ENCODE results near the gene EID3. TPM values are rescaled to one million over a fixed set of nuclear protein-coding genes. Genes with fewer than 3 reads are reported as not detected.
A peak's percentile ranks its signal among the peaks of the same experiment; 100 is the strongest.

The EID3 gene
- total RNA-seq, 1 experiment from 2014 or later, result 3.2 TPM

DNA sequence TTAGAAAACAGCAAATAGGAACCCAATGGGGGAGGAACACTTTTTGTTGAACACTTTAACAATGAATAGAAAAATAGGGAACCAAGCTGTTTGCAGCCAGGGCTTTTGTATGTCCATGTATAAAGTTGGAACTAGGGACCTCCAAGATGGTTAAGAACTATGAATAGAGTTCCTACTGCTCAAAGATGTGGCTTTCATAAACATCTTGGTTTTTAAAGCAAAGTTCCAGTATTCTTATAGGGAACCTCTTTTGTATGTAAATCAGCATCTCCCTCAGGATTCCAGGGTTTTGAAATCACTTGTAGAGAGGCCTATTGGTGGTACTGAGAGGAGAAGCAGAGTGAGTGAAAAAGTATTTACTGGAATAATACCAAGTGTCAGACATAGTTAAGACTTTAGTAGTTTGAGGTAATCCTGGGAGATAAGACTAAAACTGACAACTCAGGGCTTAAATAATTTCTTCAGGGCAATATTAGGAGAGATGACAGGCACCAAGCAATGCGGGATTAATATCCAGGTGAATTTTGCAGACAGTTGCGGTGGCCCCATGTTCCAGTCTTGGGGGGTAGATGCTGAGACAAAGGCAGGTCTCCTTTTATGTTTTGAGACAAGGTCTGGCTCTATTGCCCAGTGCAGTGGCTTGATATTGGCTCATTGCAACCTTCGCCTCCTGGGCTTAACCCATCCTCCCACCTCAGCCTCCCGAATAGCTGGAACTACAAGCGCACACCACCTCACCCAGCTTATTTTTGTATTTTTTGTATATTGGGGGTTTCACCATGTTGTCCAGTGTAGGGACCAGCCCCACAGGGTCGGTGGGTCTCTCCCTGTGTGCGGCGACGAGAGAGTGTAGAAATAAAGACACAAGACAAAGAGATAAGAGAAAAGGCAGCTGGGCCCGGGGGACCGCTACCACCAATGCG lies 10.4 kb upstream of the EID3 start:
- CTCF ChIA-PET, result interaction anchor here (1.1 to 1.6 kb wide), 4 partner anchors 10 to 91 kb away, joined by 3 to 11 read pairs (median 4); partner anchors contain the start of genes EID3 and TXNRD1
- no peak overlapping the region; the same call in 1 of the 2 replicates for H3K4me3 Mint-ChIP-seq
- DNase-seq (ENCODE audit: low spot score) (no peak), ATAC-seq (no peak)
- no peaks in the 10 kb centered on the region for H3K27me3 Mint-ChIP-seq (ENCODE audit: low read depth)
- peaks cover 45% of the 10 kb centered on the region for H3K36me3 Mint-ChIP-seq
- POLR2A ChIA-PET, result interaction anchor here (0.6 kb wide), 1 partner anchor 13 kb away, joined by 9 read pairs; no protein-coding TSS in a partner anchor
- TF ChIP-seq SMAD3 (CRISPR knock-in tag; IDR thresholded peaks at IDR 0.05; ENCODE audit: borderline replicate concordance) (no peak), EMX1 (CRISPR knock-in tag; IDR thresholded peaks at IDR 0.05) (no peak), FOXP1 (CRISPR knock-in tag; IDR thresholded peaks at IDR 0.05; ENCODE audit: borderline replicate concordance) (no peak), OVOL2 (CRISPR knock-in tag; IDR thresholded peaks at IDR 0.05; ENCODE audit: borderline replicate concordance) (no peak), PRRX2 (CRISPR knock-in tag; IDR thresholded peaks at IDR 0.05) (no peak), GRHL2 (CRISPR knock-in tag; IDR thresholded peaks at IDR 0.05; ENCODE audit: insufficient replicate concordance, severe bottlenecking) (no peak), ZNF416 (CRISPR knock-in tag; IDR thresholded peaks at IDR 0.05) (no peak)
- TF ChIP-seq, protein P1, sequence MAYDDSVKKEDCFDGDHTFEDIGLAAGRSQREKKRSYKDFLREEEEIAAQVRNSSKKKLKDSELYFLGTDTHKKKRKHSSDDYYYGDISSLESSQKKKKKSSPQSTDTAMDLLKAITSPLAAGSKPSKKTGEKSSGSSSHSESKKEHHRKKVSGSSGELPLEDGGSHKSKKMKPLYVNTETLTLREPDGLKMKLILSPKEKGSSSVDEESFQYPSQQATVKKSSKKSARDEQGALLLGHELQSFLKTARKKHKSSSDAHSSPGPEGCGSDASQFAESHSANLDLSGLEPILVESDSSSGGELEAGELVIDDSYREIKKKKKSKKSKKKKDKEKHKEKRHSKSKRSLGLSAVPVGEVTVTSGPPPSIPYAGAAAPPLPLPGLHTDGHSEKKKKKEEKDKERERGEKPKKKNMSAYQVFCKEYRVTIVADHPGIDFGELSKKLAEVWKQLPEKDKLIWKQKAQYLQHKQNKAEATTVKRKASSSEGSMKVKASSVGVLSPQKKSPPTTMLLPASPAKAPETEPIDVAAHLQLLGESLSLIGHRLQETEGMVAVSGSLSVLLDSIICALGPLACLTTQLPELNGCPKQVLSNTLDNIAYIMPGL (CRISPR knock-in tag; IDR thresholded peaks at IDR 0.05), result no peak
- TF ChIP-seq, protein P2, sequence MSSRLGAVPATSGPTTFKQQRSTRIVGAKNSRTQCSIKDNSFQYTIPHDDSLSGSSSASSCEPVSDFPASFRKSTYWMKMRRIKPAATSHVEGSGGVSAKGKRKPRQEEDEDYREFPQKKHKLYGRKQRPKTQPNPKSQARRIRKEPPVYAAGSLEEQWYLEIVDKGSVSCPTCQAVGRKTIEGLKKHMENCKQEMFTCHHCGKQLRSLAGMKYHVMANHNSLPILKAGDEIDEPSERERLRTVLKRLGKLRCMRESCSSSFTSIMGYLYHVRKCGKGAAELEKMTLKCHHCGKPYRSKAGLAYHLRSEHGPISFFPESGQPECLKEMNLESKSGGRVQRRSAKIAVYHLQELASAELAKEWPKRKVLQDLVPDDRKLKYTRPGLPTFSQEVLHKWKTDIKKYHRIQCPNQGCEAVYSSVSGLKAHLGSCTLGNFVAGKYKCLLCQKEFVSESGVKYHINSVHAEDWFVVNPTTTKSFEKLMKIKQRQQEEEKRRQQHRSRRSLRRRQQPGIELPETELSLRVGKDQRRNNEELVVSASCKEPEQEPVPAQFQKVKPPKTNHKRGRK (CRISPR knock-in tag; IDR thresholded peaks at IDR 0.05; ENCODE audit: borderline replicate concordance), result no peak
- TF ChIP-seq, protein P3, sequence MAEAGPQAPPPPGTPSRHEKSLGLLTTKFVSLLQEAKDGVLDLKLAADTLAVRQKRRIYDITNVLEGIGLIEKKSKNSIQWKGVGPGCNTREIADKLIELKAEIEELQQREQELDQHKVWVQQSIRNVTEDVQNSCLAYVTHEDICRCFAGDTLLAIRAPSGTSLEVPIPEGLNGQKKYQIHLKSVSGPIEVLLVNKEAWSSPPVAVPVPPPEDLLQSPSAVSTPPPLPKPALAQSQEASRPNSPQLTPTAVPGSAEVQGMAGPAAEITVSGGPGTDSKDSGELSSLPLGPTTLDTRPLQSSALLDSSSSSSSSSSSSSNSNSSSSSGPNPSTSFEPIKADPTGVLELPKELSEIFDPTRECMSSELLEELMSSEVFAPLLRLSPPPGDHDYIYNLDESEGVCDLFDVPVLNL (CRISPR knock-in tag; IDR thresholded peaks at IDR 0.05; ENCODE audit: borderline replicate concordance, low read depth), result no peak
- TF ChIP-seq, protein P4, sequence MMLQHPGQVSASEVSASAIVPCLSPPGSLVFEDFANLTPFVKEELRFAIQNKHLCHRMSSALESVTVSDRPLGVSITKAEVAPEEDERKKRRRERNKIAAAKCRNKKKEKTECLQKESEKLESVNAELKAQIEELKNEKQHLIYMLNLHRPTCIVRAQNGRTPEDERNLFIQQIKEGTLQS (CRISPR knock-in tag; conservative IDR thresholded peaks at IDR 0.05), result no peak
- TF ChIP-seq, protein P5, sequence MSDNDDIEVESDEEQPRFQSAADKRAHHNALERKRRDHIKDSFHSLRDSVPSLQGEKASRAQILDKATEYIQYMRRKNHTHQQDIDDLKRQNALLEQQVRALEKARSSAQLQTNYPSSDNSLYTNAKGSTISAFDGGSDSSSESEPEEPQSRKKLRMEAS (CRISPR knock-in tag; IDR thresholded peaks at IDR 0.05), result no peak
- TF ChIP-seq, protein P6, sequence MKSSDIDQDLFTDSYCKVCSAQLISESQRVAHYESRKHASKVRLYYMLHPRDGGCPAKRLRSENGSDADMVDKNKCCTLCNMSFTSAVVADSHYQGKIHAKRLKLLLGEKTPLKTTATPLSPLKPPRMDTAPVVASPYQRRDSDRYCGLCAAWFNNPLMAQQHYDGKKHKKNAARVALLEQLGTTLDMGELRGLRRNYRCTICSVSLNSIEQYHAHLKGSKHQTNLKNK (CRISPR knock-in tag; IDR thresholded peaks at IDR 0.05), result no peak
- TF ChIP-seq, protein P7, sequence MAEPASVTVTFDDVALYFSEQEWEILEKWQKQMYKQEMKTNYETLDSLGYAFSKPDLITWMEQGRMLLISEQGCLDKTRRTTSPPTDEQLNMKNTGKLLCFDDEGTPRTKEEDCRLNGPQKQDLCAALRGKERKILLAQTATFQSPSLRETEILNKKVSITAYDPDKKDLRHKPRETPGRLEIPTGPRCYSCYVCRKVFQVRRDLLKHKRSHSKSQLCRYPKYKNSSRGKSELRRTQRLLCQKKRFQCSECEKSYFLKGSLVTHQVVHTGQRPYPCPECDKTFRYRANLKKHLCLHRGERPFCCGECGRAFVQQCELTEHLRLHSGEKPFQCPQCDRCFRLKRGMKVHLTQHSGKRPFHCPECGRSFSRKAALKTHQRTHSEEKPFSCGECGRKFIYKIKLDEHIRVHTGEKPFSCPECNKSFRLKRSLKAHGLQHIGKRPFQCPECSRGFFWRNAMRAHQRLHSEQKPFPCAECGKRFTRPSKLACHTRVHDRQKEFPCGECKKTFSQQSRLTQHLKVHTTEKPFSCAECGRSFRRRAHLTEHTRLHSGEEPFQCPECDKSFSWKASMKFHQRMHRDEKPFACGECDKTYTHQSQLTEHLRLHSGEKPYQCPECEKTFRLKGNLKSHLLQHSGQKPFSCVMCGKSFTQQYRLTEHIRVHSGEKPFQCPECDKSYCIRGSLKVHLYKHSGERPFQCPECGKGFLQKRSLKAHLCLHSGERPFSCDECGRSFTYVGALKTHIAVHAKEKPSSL (CRISPR knock-in tag; conservative IDR thresholded peaks at IDR 0.05), result no peak
- TF ChIP-seq, protein P8, sequence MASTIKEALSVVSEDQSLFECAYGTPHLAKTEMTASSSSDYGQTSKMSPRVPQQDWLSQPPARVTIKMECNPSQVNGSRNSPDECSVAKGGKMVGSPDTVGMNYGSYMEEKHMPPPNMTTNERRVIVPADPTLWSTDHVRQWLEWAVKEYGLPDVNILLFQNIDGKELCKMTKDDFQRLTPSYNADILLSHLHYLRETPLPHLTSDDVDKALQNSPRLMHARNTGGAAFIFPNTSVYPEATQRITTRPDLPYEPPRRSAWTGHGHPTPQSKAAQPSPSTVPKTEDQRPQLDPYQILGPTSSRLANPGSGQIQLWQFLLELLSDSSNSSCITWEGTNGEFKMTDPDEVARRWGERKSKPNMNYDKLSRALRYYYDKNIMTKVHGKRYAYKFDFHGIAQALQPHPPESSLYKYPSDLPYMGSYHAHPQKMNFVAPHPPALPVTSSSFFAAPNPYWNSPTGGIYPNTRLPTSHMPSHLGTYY (CRISPR knock-in tag; IDR thresholded peaks at IDR 0.05), result no peak
- peak overlapping the region; percentile 58; the same call in 1 of the 2 replicates for H3K27ac Mint-ChIP-seq
- H3K4me1 Mint-ChIP-seq, result peaks cover 49% of the 10 kb centered on the region
- H3K9me3 Mint-ChIP-seq, result no peaks in the 10 kb centered on the region

Measured in WTC11 (cell line).